Smooth muscle cell (in vitro differentiated cells): ENCODE data around the gene BAHD1. TPM values are rescaled to one million over a fixed set of nuclear protein-coding genes. Genes with fewer than 3 reads are reported as not detected.

Source experiments
- DNase-seq: peaks from one replicate; lab custom pipeline; 2025; ENCODE audit not compliant: unreplicated experiment; lab: John Stamatoyannopoulos, UW
- H2AFZ ChIP-seq: fragments of 200-600 bp; sonication (generic); 2 replicates; pipeline ENCODE4 v1.6.0; 2016; ENCODE audit warnings: antibody characterized with exemption, low read depth, mild to moderate bottlenecking
- H3F3A ChIP-seq: fragments of 200-600 bp; sonication (generic); 2 replicates; pipeline ENCODE4 v1.6.0; 2017; ENCODE audit warnings: antibody characterized with exemption, low read depth
- H3K27ac ChIP-seq: fragments of 200-600 bp; sonication (generic); 2 replicates; pipeline ENCODE4 v1.5.1; 2016; ENCODE audit warnings: low read depth, mild to moderate bottlenecking
- H3K27me3 ChIP-seq: fragments of 200-600 bp; sonication (generic); 2 replicates; pipeline ENCODE4 v1.6.1; 2016; ENCODE audit warnings: low read depth, mild to moderate bottlenecking
- H3K36me3 ChIP-seq: fragments of 200-600 bp; sonication (generic); 2 replicates; pipeline ENCODE4 v1.5.1; 2016; ENCODE audit warnings: low read depth
- H3K4me1 ChIP-seq: fragments of 200-600 bp; sonication (generic); 2 replicates; pipeline ENCODE4 v1.5.1; 2016; ENCODE audit warnings: low read depth
- H3K4me2 ChIP-seq: fragments of 200-600 bp; sonication (generic); 2 replicates; pipeline ENCODE4 v1.6.0; 2016; ENCODE audit warnings: mild to moderate bottlenecking
- H3K4me3 ChIP-seq: fragments of 200-600 bp; sonication (generic); 2 replicates; pipeline ENCODE4 v1.5.1; 2016; ENCODE audit warnings: mild to moderate bottlenecking
- H3K79me2 ChIP-seq: fragments of 200-600 bp; sonication (generic); 2 replicates; pipeline ENCODE4 v1.6.0; 2016; ENCODE audit warnings: low read depth, mild to moderate bottlenecking
- H3K9ac ChIP-seq: fragments of 200-600 bp; sonication (generic); 2 replicates; pipeline ENCODE4 v1.6.0; 2016; ENCODE audit warnings: low read depth
- H3K9me3 ChIP-seq: fragments of 200-600 bp; sonication (generic); replicated peaks from 2 replicates; pipeline ENCODE4 v1.5.1; 2016; ENCODE audit warnings: low read depth
- H4K20me1 ChIP-seq: fragments of 200-600 bp; sonication (generic); 2 replicates; pipeline ENCODE4 v1.6.0; 2016; ENCODE audit warnings: low read depth
- WGBS: methylation state at CpG from one replicate; pipeline ENCODE4 v1.1.7; 2016; ENCODE audit warnings: low lambda C conversion rate; 5-methylcytosine and 5-hydroxymethylcytosine counted together
- polyA plus RNA-seq: library from polyadenylated mRNA; unstranded; fragments of >200 nt; fragmentation: Nextera tagmentation; extraction: Ambion mirVana; gene quantifications from 2 replicates; pipeline ENCODE4 v1.2.1, GENCODE V29; 2016
- total RNA-seq: library from RNA; depleted of rRNA; stranded (reverse); fragments of >200 nt; gene quantifications from 2 replicates; pipeline ENCODE4 v1.2.3, GENCODE V29; 2014
- TF ChIP-seq, protein P1 (sequence below): fragments of 200-600 bp; sonication (generic); IDR thresholded peaks from 2 replicates; pipeline ENCODE4 v1.5.1; 2017; ENCODE audit warnings: borderline replicate concordance, mild to moderate bottlenecking, antibody characterized with exemption; ENCODE audit not compliant: insufficient read depth, poor library complexity, severe bottlenecking

The BAHD1 gene
- total and polyA plus RNA-seq, 2 experiments from 2014 or later = 8.4 to 11.1 TPM

DNA sequence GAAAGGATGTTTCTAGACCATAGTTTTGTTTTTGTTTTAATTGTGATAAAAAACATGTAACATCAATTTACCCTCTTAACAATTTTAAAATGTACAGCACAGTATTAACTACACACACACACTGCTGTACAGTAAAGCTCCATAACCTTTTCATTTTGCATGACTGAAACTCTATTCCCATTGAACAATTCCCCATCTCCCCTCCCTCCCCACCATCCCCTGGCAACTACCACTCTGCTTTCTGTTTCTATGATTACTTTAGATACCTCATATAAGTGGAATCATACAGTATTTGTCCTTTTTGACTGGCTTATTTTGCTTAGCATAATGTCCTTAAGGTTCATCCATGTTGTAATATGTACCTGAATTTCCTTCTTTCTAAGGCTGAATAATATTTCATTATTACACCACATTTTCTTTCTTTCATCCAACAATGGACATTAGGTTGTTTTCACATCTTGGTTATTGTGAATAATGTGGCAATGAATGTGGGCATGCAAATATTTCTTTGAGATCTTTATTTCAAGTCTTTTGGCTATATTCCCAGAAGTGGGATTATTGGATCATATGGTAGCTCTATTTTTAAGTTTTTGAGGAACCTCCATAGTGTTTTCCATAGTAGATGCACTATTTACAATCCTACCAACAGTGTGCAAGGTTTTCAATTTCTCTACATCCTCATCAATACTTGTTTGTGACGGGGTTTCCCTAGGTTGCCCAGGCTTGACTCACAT, 40.8 kb downstream of the BAHD1 start:
- Histone ChIP-seq H3K79me2 (no peaks in the 10 kb centered on the region), H3F3A (no peaks in the 10 kb centered on the region), H2AFZ (no peak overlapping the region), H3K9ac (no peak overlapping the region), H3K27me3 (no peaks in the 10 kb centered on the region), H3K9me3 (no peaks in the 10 kb centered on the region), H3K4me3 (no peak overlapping the region), H3K27ac (no peak overlapping the region), H4K20me1 (no peaks in the 10 kb centered on the region), H3K36me3 (no peaks in the 10 kb centered on the region), H3K4me1 (peaks cover 7% of the 10 kb centered on the region), H3K4me2 (no peak overlapping the region)
- WGBS = 84% methylated on average over 1 of the region's 1 CpG
- TF ChIP-seq, protein P1, sequence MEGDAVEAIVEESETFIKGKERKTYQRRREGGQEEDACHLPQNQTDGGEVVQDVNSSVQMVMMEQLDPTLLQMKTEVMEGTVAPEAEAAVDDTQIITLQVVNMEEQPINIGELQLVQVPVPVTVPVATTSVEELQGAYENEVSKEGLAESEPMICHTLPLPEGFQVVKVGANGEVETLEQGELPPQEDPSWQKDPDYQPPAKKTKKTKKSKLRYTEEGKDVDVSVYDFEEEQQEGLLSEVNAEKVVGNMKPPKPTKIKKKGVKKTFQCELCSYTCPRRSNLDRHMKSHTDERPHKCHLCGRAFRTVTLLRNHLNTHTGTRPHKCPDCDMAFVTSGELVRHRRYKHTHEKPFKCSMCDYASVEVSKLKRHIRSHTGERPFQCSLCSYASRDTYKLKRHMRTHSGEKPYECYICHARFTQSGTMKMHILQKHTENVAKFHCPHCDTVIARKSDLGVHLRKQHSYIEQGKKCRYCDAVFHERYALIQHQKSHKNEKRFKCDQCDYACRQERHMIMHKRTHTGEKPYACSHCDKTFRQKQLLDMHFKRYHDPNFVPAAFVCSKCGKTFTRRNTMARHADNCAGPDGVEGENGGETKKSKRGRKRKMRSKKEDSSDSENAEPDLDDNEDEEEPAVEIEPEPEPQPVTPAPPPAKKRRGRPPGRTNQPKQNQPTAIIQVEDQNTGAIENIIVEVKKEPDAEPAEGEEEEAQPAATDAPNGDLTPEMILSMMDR = no peak
- no peak for DNase-seq

DNA sequence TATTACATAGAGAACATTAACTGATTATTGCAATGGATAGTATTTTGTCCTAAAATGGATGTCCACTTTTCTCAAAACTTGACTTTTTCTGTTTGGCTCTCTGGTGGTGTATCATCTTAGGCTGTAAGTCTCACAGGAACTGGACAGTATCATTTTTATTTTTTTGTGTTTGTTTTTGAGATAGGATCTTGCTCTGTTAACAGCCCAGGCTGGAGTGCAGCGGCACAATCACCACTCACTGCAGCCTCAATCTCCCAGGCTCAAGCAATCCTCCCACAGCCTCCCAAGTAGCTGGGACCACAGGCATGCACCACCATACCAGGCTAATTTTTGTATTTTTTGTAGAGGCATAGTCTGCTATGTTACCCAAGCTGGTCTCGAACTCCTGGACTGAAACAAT, 43.2 kb downstream of the BAHD1 start:
- Histone ChIP-seq H3K36me3 (no peaks in the 10 kb centered on the region), H3F3A (no peaks in the 10 kb centered on the region), H4K20me1 (no peaks in the 10 kb centered on the region), H3K9ac (no peak overlapping the region), H3K27ac (no peak overlapping the region), H3K79me2 (no peaks in the 10 kb centered on the region), H3K4me1 (no peaks in the 10 kb centered on the region), H3K27me3 (no peaks in the 10 kb centered on the region), H2AFZ (no peak overlapping the region), H3K9me3 (no peaks in the 10 kb centered on the region), H3K4me2 (no peak overlapping the region), H3K4me3 (no peak overlapping the region)
- TF ChIP-seq, protein P1 = no peak
- 75% methylated on average over 2 of the region's 2 CpGs for WGBS
- DNase-seq = no peak

DNA sequence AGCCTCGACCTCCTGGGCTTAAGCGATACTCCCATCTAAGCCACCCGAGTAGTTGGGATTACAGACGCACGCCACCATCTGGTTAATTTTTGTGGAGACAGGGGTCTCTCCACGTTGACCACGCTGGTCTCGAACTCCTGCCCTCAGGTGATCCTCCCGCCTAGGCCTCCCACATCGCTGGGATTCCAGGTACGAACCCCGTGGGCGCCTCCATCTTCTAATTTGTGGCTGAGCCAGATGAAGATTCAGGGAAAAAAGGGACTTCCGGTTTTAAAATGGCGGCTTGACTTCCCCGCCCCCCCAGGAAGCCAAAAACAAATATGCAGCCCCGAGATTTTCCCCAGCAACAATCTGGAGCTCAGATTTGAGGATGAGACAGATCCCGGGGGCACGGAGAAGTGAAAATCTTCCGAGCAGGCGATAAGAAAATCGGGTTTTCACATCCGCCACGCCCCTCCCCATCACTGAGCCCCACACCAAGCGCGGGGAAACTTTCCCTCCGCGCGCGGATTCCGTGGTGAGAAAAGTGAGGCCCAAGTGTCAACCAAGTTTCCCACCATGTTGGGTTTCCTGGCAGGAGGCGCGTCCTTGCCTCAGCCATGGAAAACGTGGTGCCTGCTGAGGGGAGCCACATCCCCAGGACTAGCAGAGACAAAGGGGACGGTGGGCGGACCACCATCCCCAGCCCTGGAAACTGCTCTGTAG, 45.5 kb downstream of the BAHD1 start:
- no peaks in the 10 kb centered on the region for H3K27me3 ChIP-seq
- no peaks in the 10 kb centered on the region for H4K20me1 ChIP-seq
- H3K27ac ChIP-seq = no peak overlapping the region
- no peaks in the 10 kb centered on the region for H3K36me3 ChIP-seq
- H3K4me3 ChIP-seq = no peak overlapping the region
- no peak for DNase-seq
- 94% methylated on average over 36 of the region's 36 CpGs for WGBS
- no peak overlapping the region for H3K9ac ChIP-seq
- H3K9me3 ChIP-seq = no peaks in the 10 kb centered on the region
- no peak overlapping the region for H3K4me2 ChIP-seq
- no peaks in the 10 kb centered on the region for H3K4me1 ChIP-seq
- no peak overlapping the region for H2AFZ ChIP-seq
- TF ChIP-seq, protein P1 = no peak
- H3F3A ChIP-seq = no peaks in the 10 kb centered on the region
- H3K79me2 ChIP-seq = no peaks in the 10 kb centered on the region
